ENCODE results near the gene PXN. TPM values are rescaled to one million over a fixed set of nuclear protein-coding genes. Genes with fewer than 3 reads are reported as not detected.
A peak's percentile ranks its signal among the peaks of the same experiment; 100 is the strongest.

Gene PXN
- total and polyA plus RNA-seq, 2 of the 13 experiments (the other 11 are each of a cell fraction or from before 2014, with no cell fraction given): 13.6 to 14.2 TPM

GRCh38 chr12:120194534-120195395 lies 70.8 kb downstream of the PXN start, which contains the start of gene GCN1 (continued):
- TF ChIP-seq AKNA (CRISPR knock-in tag; IDR thresholded peaks at IDR 0.05; ENCODE audit: borderline replicate concordance): no peak
- no peak; the same call in 1 of the 2 replicates for TF ChIP-seq KDM4B (CRISPR knock-in tag; IDR thresholded peaks at IDR 0.05)
- peak; percentile 91; the same call in 1 of the 2 replicates for TF ChIP-seq REXO4 (CRISPR knock-in tag; IDR thresholded peaks at IDR 0.05; ENCODE audit: borderline replicate concordance)
- TF ChIP-seq ZNF503 (CRISPR knock-in tag; IDR thresholded peaks at IDR 0.05): peak; percentile 60; the same call in 1 of the 2 replicates
- TF ChIP-seq ZSCAN25 (CRISPR knock-in tag; IDR thresholded peaks at IDR 0.05): peak; percentile 70; the same call in 1 of the 2 replicates
- peak; percentile 92 for TF ChIP-seq ZNF235 (CRISPR knock-in tag; IDR thresholded peaks at IDR 0.05; ENCODE audit: borderline replicate concordance)
- TF ChIP-seq ZC3H4 (CRISPR knock-in tag; IDR thresholded peaks at IDR 0.05; ENCODE audit: borderline replicate concordance): peak; percentile 53; the same call in 1 of the 2 replicates
- 0 out of 2 replicates have a peak, but pooled peaks have one; percentile 9 for TF ChIP-seq PRDM15 (CRISPR knock-in tag; IDR thresholded peaks at IDR 0.05)
- TF ChIP-seq ZGPAT (CRISPR knock-in tag; IDR thresholded peaks at IDR 0.05): peak; percentile 82; the same call in 1 of the 2 replicates
- peak; percentile 86 for TF ChIP-seq ZNF616 (CRISPR knock-in tag; IDR thresholded peaks at IDR 0.05; ENCODE audit: low read depth)
- no peak for TF ChIP-seq SNRNP70 (IDR thresholded peaks at IDR 0.05; ENCODE audit: low read depth, low read length)
- peak; percentile 64 for TF ChIP-seq FOXA3 (CRISPR knock-in tag; IDR thresholded peaks at IDR 0.05)
- TF ChIP-seq ZSCAN29 (CRISPR knock-in tag; conservative IDR thresholded peaks at IDR 0.05): 0 out of 2 replicates have a peak, but pooled peaks have one; percentile 49

Measured in HepG2 (cell line).